Loucy (cell line): ENCODE data around the gene ANKRD55.

Experiments used
- H2AFZ ChIP-seq: fragments of 200-600 bp; sonication (generic); 2 replicates; pipeline ENCODE4 v1.6.0; 2016; ENCODE audit warnings: antibody characterized with exemption, mild to moderate bottlenecking, low read length, moderate library complexity
- H3F3A ChIP-seq: fragments of 200-600 bp; 2 replicates; pipeline ENCODE4 v1.6.0; 2016; ENCODE audit warnings: antibody characterized with exemption, low read depth, mild to moderate bottlenecking
- H3K27me3 ChIP-seq: fragments of 200-600 bp; sonication (generic); 2 replicates; pipeline ENCODE4 v1.6.1; 2014; ENCODE audit warnings: low read length, mild to moderate bottlenecking; ENCODE audit not compliant: insufficient read depth, poor library complexity, severe bottlenecking
- H3K36me3 ChIP-seq: fragments of 200-600 bp; sonication (generic); 2 replicates; pipeline ENCODE4 v1.6.1; 2016; ENCODE audit warnings: low read length; ENCODE audit not compliant: insufficient read depth
- H3K4me1 ChIP-seq: fragments of 200-600 bp; sonication (generic); 2 replicates; pipeline ENCODE4 v1.5.1; 2014; ENCODE audit warnings: low read length, mild to moderate bottlenecking; ENCODE audit not compliant: insufficient read depth, poor library complexity, severe bottlenecking
- H3K4me2 ChIP-seq: fragments of 200-600 bp; sonication (generic); 2 replicates; pipeline ENCODE4 v1.6.0; 2014; ENCODE audit warnings: antibody characterized with exemption, low read length, low read depth, mild to moderate bottlenecking; ENCODE audit not compliant: poor library complexity, severe bottlenecking
- H3K4me3 ChIP-seq: fragments of 200-600 bp; sonication (generic); 2 replicates; pipeline ENCODE4 v1.5.1; 2014; ENCODE audit warnings: low read length, mild to moderate bottlenecking, mixed read lengths; ENCODE audit not compliant: poor library complexity, severe bottlenecking
- H3K79me2 ChIP-seq: fragments of 200-600 bp; sonication (generic); 2 replicates; pipeline ENCODE4 v1.6.1; 2014; ENCODE audit warnings: low read length; ENCODE audit not compliant: insufficient read depth
- H3K9ac ChIP-seq: fragments of 200-600 bp; sonication (generic); 2 replicates; pipeline ENCODE4 v1.6.0; 2014; ENCODE audit warnings: mild to moderate bottlenecking, low read depth, low read length, moderate library complexity; ENCODE audit not compliant: poor library complexity, severe bottlenecking
- H3K9me2 ChIP-seq: fragments of 200-600 bp; sonication (generic); replicated peaks from 2 replicates; pipeline ENCODE4 v1.6.1; 2016; ENCODE audit warnings: low read depth, low read length, mixed read lengths
- H3K9me3 ChIP-seq: fragments of 200-600 bp; sonication (generic); 2 replicates; pipeline ENCODE4 v1.6.1; 2014; ENCODE audit warnings: mild to moderate bottlenecking, antibody characterized with exemption, low read length, low read depth; ENCODE audit not compliant: insufficient read depth
- H4K20me1 ChIP-seq: fragments of 200-600 bp; sonication (generic); 2 replicates; pipeline ENCODE4 v1.6.0; 2014; ENCODE audit warnings: antibody characterized with exemption, low read length, mild to moderate bottlenecking; ENCODE audit not compliant: insufficient read depth, poor library complexity, severe bottlenecking
- CTCF ChIP-seq: fragments of 200-600 bp; sonication (generic); conservative IDR thresholded peaks from 2 replicates; pipeline ENCODE4 v1.5.1; 2014; ENCODE audit warnings: mild to moderate bottlenecking, antibody characterized with exemption, low read length
- EZH2phosphoT487 ChIP-seq: fragments of 200-600 bp; IDR thresholded peaks from 2 replicates; pipeline ENCODE4 v1.6.1; 2018; ENCODE audit warnings: antibody characterized with exemption, mild to moderate bottlenecking, moderate library complexity, borderline replicate concordance

Gene ANKRD55

DNA sequence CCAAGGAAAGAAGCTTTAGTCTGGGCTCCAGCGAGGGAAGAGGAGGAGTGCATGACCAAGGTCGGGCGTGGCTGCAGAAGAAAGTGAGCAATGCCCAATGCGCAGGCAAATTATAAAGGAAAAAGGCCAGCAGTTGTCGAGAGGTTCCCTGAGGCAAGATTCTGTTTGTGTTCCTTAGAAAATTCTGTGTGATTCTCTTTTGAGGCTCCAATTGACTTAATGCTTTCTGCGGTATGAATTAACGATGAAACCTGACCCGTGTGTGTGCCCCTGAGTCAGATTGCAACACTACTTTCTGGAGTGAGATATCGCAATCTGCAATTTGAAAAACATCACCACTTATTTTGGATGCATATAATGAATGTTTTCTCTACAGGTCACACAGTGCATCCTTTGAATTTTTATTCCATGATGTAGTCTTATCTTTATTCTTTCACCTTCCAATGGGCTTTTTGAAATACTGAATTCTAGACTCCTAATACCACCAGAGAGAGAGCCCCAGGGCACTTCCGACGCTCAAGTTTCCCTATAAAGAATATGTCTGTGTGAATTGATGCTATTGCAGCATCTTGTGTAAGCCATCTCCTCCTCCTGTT, 120.5 kb downstream of the ANKRD55 start:
- H2AFZ ChIP-seq = no peak overlapping the region
- no peaks in the 10 kb centered on the region for H3K4me1 ChIP-seq
- H3K9me2 ChIP-seq = no peaks in the 10 kb centered on the region
- no peaks in the 10 kb centered on the region for H3K27me3 ChIP-seq
- H3K9ac ChIP-seq = no peak overlapping the region
- H3K9me3 ChIP-seq = no peaks in the 10 kb centered on the region
- H3K79me2 ChIP-seq = no peaks in the 10 kb centered on the region
- H3F3A ChIP-seq = no peaks in the 10 kb centered on the region
- H3K36me3 ChIP-seq = no peaks in the 10 kb centered on the region
- H4K20me1 ChIP-seq = no peaks in the 10 kb centered on the region
- H3K4me2 ChIP-seq = no peak overlapping the region
- H3K4me3 ChIP-seq = no peak overlapping the region
- TF ChIP-seq EZH2phosphoT487 = no peak

DNA sequence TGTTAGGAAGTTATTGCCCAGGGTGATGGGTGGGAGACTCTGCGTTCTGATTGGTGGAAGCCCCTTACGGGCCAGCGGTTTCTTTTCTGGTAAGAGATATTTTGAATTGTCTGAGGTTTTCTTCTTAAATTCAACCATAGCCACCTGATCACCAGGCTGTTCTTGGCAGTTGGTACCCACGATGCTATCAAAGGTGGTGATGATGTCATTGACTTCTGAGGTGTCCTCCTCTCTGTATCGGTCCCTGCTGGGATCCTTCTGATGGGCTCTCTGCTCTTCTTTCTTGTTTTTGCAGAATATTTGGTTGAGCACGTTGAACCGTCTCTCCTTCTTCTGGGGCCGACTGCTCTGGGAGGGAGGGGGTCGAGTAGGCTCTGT, 121.7 kb downstream of the ANKRD55 start:
- Histone ChIP-seq H3K4me3 (no peak overlapping the region), H3K9me2 (no peaks in the 10 kb centered on the region), H3K9me3 (no peaks in the 10 kb centered on the region), H3K4me2 (no peak overlapping the region), H3K36me3 (no peaks in the 10 kb centered on the region), H3K9ac (no peak overlapping the region), H3F3A (no peaks in the 10 kb centered on the region), H3K79me2 (no peaks in the 10 kb centered on the region), H2AFZ (no peak overlapping the region), H4K20me1 (no peaks in the 10 kb centered on the region), H3K4me1 (no peaks in the 10 kb centered on the region), H3K27me3 (no peaks in the 10 kb centered on the region)
- TF ChIP-seq CTCF = no peak

DNA sequence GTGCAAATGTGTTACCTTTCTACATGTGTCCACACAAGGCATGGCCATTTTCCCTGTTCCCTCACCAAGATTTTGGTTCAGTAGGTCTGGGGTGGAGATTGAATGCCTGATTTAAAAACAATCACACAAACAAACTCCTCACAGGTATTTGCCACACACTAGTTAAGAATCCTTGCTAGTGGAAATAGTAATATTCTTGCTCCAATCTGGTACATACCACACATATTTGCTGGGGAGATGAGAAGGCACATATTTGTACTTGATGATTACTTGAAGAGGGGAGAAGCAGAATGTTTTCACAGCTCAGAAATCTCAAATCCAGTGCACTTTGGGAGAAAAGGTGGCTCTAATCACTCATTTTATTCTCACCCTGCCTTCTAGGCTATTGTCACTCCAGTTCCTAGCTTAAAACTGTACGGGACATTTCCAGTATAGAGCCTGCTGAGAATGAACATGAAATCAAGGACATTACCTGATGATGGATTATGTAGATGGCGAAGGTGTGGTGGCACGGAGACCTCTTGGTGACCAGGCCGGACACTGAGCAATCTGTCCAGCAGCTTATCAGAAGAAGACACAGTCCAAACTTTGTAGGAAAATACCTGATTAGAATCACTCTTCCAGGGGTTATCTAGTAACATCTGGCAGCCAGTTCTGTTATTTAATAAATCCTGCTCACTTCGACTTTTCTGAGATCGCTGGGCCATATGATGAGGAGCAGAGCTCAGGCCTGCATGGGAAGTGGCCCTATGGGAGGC, 122.3 kb downstream of the ANKRD55 start:
- Histone ChIP-seq H2AFZ (no peak overlapping the region), H3K4me2 (no peak overlapping the region), H3F3A (no peaks in the 10 kb centered on the region), H3K9ac (no peak overlapping the region), H3K9me2 (no peaks in the 10 kb centered on the region), H3K27me3 (no peaks in the 10 kb centered on the region), H3K36me3 (no peaks in the 10 kb centered on the region), H3K4me3 (no peak overlapping the region), H3K4me1 (no peaks in the 10 kb centered on the region), H3K79me2 (no peaks in the 10 kb centered on the region), H4K20me1 (no peaks in the 10 kb centered on the region), H3K9me3 (no peaks in the 10 kb centered on the region)
- no peak for TF ChIP-seq CTCF
- TF ChIP-seq EZH2phosphoT487 = no peak

DNA sequence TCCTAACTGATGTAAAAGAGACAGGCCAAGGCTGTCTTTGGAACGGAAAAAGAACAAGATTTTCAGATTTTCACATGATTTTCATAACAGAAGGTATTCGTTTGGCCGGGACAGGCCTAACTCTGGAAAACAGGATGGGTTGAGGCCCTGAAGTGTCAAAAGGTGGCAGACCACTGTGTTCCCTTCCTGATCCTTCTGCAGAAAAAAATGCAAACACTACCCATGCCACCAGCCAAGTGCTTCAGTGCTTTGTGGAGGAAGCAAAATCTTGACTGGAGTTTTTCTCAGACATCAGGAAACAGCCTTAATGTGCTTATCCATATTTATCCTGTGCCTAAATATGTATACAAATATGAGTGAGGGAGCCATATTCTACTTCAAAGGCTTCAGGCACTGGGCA, 124.9 kb downstream of the ANKRD55 start:
- Histone ChIP-seq H3K9me3 (no peaks in the 10 kb centered on the region), H3K79me2 (no peaks in the 10 kb centered on the region), H3K9me2 (no peaks in the 10 kb centered on the region), H3K4me3 (no peak overlapping the region), H3K27me3 (no peaks in the 10 kb centered on the region), H2AFZ (no peak overlapping the region), H4K20me1 (no peaks in the 10 kb centered on the region), H3K9ac (no peak overlapping the region), H3K4me1 (no peaks in the 10 kb centered on the region), H3K36me3 (no peaks in the 10 kb centered on the region), H3F3A (no peaks in the 10 kb centered on the region), H3K4me2 (no peak overlapping the region)
- TF ChIP-seq EZH2phosphoT487 (no peak), CTCF (no peak)
